Osteocyte (in vitro differentiated cells): ENCODE data around the gene UGT1A1. TPM values are rescaled to one million over a fixed set of nuclear protein-coding genes. Genes with fewer than 3 reads are reported as not detected.

ENCODE experiments used
- DNase-seq: peaks from one replicate; pipeline ENCODE4 v3.0.0; 2021; ENCODE audit warnings: mixed read lengths; ENCODE audit not compliant: unreplicated experiment; ENCODE audit errors: extremely low spot score
- H3K27ac Mint-ChIP-seq: one replicate; pipeline ENCODE4 v1.8.0; 2021; ENCODE audit warnings: mild to moderate bottlenecking, mixed read lengths; ENCODE audit not compliant: unreplicated experiment
- H3K27me3 Mint-ChIP-seq: one replicate; pipeline ENCODE4 v1.8.0; 2021; ENCODE audit warnings: mixed read lengths; ENCODE audit not compliant: unreplicated experiment
- H3K36me3 Mint-ChIP-seq: one replicate; pipeline ENCODE4 v1.8.0; 2021; ENCODE audit warnings: mixed read lengths; ENCODE audit not compliant: unreplicated experiment
- H3K4me1 Mint-ChIP-seq: one replicate; pipeline ENCODE4 v1.8.0; 2021; ENCODE audit warnings: mixed read lengths; ENCODE audit not compliant: unreplicated experiment
- H3K4me3 Mint-ChIP-seq: one replicate; pipeline ENCODE4 v1.8.0; 2021; ENCODE audit warnings: mild to moderate bottlenecking, moderate library complexity, mixed read lengths; ENCODE audit not compliant: unreplicated experiment
- H3K9me3 Mint-ChIP-seq: one replicate; pipeline ENCODE4 v1.8.0; 2021; ENCODE audit warnings: mixed read lengths; ENCODE audit not compliant: unreplicated experiment
- total RNA-seq: library from RNA; stranded (reverse); gene quantifications from 2 replicates; pipeline ENCODE4 v1.2.1, GENCODE V29; 2021
- TF ChIP-seq, protein P1 (sequence below): fragments of 200-600 bp; sonication (generic); IDR thresholded peaks from 2 replicates; pipeline ENCODE4 v1.5.0; 2021; ENCODE audit warnings: antibody characterized with exemption, mild to moderate bottlenecking, moderate library complexity

Gene UGT1A1
- total RNA-seq, 1 donor from 2014 or later, result not detected

DNA sequence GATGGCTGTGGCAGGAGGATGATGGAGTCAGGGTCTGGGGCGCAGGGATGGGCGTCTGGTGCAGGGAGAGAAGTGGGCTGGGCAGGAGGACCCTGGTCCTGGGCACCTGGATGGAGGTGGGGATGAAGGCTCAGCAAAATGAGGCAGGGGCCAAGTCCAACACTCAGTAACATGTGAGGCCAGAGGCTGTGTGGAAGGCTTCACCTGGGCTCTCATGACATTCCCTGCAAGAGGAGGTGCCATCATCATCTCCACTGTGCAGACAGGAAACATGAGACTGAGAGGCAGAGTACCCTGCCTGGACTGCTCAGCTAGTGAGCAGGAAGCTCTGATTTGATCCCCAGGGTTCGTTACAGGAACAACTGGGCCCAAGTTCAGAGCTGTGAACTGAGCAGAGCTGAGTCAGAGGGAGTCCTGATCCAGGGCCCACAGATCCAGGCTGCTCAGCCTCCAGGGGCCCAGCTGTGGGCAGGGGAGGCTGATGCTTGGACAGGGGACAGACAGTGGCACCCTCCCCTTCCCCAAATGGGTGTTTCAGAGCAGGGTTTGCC is 57.4 kb downstream of the UGT1A1 start:
- Mint-ChIP-seq H3K4me3 (no peak overlapping the region), H3K27me3 (peaks cover 9% of the 10 kb centered on the region), H3K27ac (peak overlapping the region; percentile 54), H3K36me3 (no peaks in the 10 kb centered on the region), H3K4me1 (peaks cover 21% of the 10 kb centered on the region), H3K9me3 (no peaks in the 10 kb centered on the region)
- TF ChIP-seq, protein P1, sequence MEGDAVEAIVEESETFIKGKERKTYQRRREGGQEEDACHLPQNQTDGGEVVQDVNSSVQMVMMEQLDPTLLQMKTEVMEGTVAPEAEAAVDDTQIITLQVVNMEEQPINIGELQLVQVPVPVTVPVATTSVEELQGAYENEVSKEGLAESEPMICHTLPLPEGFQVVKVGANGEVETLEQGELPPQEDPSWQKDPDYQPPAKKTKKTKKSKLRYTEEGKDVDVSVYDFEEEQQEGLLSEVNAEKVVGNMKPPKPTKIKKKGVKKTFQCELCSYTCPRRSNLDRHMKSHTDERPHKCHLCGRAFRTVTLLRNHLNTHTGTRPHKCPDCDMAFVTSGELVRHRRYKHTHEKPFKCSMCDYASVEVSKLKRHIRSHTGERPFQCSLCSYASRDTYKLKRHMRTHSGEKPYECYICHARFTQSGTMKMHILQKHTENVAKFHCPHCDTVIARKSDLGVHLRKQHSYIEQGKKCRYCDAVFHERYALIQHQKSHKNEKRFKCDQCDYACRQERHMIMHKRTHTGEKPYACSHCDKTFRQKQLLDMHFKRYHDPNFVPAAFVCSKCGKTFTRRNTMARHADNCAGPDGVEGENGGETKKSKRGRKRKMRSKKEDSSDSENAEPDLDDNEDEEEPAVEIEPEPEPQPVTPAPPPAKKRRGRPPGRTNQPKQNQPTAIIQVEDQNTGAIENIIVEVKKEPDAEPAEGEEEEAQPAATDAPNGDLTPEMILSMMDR, result no peak
- no peak for DNase-seq

- no peaks in the 10 kb centered on the region for H3K36me3 Mint-ChIP-seq
- TF ChIP-seq, protein P1, result no peak
- DNase-seq, result no peak
- H3K4me3 Mint-ChIP-seq, result no peak overlapping the region
- H3K9me3 Mint-ChIP-seq, result no peaks in the 10 kb centered on the region
- H3K27ac Mint-ChIP-seq, result no peak overlapping the region
- H3K27me3 Mint-ChIP-seq, result peaks cover 4% of the 10 kb centered on the region
- H3K4me1 Mint-ChIP-seq, result peaks cover 19% of the 10 kb centered on the region
Observed at GRCh38 chr2:233817995-233818638, 58.0 kb downstream of the UGT1A1 start.

GRCh38 chr2:233818639-233819621 is 58.9 kb downstream of the UGT1A1 start:
- TF ChIP-seq, protein P1, result no peak
- Mint-ChIP-seq H3K9me3 (no peaks in the 10 kb centered on the region), H3K27me3 (peaks cover 4% of the 10 kb centered on the region), H3K36me3 (no peaks in the 10 kb centered on the region), H3K27ac (no peak overlapping the region), H3K4me3 (no peak overlapping the region), H3K4me1 (peaks cover 19% of the 10 kb centered on the region)
- no peak for DNase-seq

- Mint-ChIP-seq H3K27ac (no peak overlapping the region), H3K27me3 (peaks cover 4% of the 10 kb centered on the region), H3K36me3 (no peaks in the 10 kb centered on the region), H3K9me3 (no peaks in the 10 kb centered on the region), H3K4me3 (no peak overlapping the region), H3K4me1 (peaks cover 19% of the 10 kb centered on the region)
- TF ChIP-seq, protein P1, result no peak
- DNase-seq, result no peak
Observed at GRCh38 chr2:233819884-233820773, 60.1 kb downstream of the UGT1A1 start.
